Caco-2 (cell line): Measurements from ENCODE around the gene FAM168A. TPM values are rescaled to one million over a fixed set of nuclear protein-coding genes. Genes with fewer than 3 reads are reported as not detected.

ENCODE experiments used
- BruUV-seq: library from RNA; stranded (reverse); fragments of 400-500 nt; replicated peaks from 2 replicates; lab custom pipeline; 2021; lab: Mats Ljungman, UMichigan
- CTCF ChIA-PET: fragments of 300-600 bp; sonication (Branson Sonifier 250); formaldehyde crosslinking; loops from one replicate; lab custom pipeline; 2022; ENCODE audit warnings: antibody characterized with exemption; lab: Charles Lee
- POLR2A ChIA-PET: fragments of 300-600 bp; sonication (Branson Sonifier 250); formaldehyde crosslinking; loops from one replicate; lab custom pipeline; 2022; ENCODE audit warnings: antibody characterized with exemption; lab: Charles Lee
- DNase-seq, 2 experiments: peaks; one replicate each; pipeline versions ENCODE4 v3.0.0 to v3.0.0-alpha.2; 2020 to 2022
- H3K27me3 ChIP-seq: replicated peaks from 2 replicates; pipeline ENCODE4 v1.6.0; 2011; ENCODE audit warnings: low read length; ENCODE audit not compliant: control insufficient read depth, insufficient read depth
- H3K36me3 ChIP-seq: 2 replicates; pipeline ENCODE4 v1.5.1; 2011; ENCODE audit warnings: low read length; ENCODE audit not compliant: control insufficient read depth, insufficient read depth
- H3K4me1 ChIP-seq: fragments of 250-450 bp; sonication (Bioruptor Pico); 2 replicates; pipeline ENCODE4 v1.5.1; 2020; ENCODE audit warnings: mild to moderate bottlenecking
- H3K4me3 ChIP-seq: 2 replicates; pipeline ENCODE4 v1.5.1; 2011; ENCODE audit warnings: low read depth, mild to moderate bottlenecking, control low read depth, low read length
- H3K9me3 ChIP-seq: fragments of 250-450 bp; sonication (Bioruptor Pico); 2 replicates; pipeline ENCODE4 v1.5.1; 2020; ENCODE audit warnings: mild to moderate bottlenecking, moderate library complexity
- H3K27ac Mint-ChIP-seq: one replicate; pipeline ENCODE4 v1.8.0; 2022; ENCODE audit warnings: mixed read lengths; ENCODE audit not compliant: unreplicated experiment
- H3K27me3 Mint-ChIP-seq: one replicate; pipeline ENCODE4 v1.8.0; 2022; ENCODE audit warnings: mixed read lengths; ENCODE audit not compliant: insufficient read depth, unreplicated experiment
- H3K36me3 Mint-ChIP-seq: one replicate; pipeline ENCODE4 v1.8.0; 2022; ENCODE audit warnings: mild to moderate bottlenecking, mixed read lengths; ENCODE audit not compliant: insufficient read depth, unreplicated experiment
- H3K4me1 Mint-ChIP-seq: one replicate; pipeline ENCODE4 v1.8.0; 2022; ENCODE audit warnings: low read depth, mixed read lengths; ENCODE audit not compliant: unreplicated experiment
- H3K4me3 Mint-ChIP-seq: one replicate; pipeline ENCODE4 v1.8.0; 2022; ENCODE audit warnings: mild to moderate bottlenecking, moderate library complexity, mixed read lengths; ENCODE audit not compliant: unreplicated experiment
- H3K9me3 Mint-ChIP-seq: one replicate; pipeline ENCODE4 v1.8.0; 2022; ENCODE audit warnings: mixed read lengths; ENCODE audit not compliant: unreplicated experiment
- CTCF ChIP-seq, 2 experiments: fragments of 200-600 bp in 1 of 2; IDR thresholded peaks; 1 replicate in 1 of 2; 2 replicates in 1 of 2; pipeline versions ENCODE4 v1.5.1 to v1.8.0; 2011 to 2022; ENCODE audit warnings: antibody characterized with exemption in 1 of 2, control low read depth in 1 of 2, inconsistent platforms in 1 of 2, low read depth in 1 of 2, low read length in 1 of 2, mild to moderate bottlenecking in 1 of 2, moderate library complexity in 1 of 2; ENCODE audit not compliant: insufficient read depth in 1 of 2, severe bottlenecking in 1 of 2, unreplicated experiment in 1 of 2
- intact Hi-C: fragments of 100-400 bp; cut with micrococcal nuclease; formaldehyde crosslinking; loops from one replicate; pipeline ENCODE4 v1.10.0; 2022; ENCODE audit not compliant: unreplicated experiment
- total RNA-seq: library from RNA; stranded (reverse); gene quantifications from 2 replicates; pipeline ENCODE4 v1.2.3, GENCODE V29; 2022

FAM168A gene
- total RNA-seq, 1 experiment from 2014 or later = 46.0 TPM

GRCh38 chr11:73384872-73385689 is 212.8 kb downstream of the FAM168A start:
- no peak overlapping the region for H3K4me3 Mint-ChIP-seq
- no peaks in the 10 kb centered on the region for H3K27me3 Mint-ChIP-seq
- DNase-seq = no peak
- H3K36me3 Mint-ChIP-seq = peaks cover 6% of the 10 kb centered on the region
- ChIA-PET CTCF (interaction anchor here (0.5 to 2.9 kb wide), 6 partner anchors 8 to 546 kb away, joined by 3 to 12 read pairs (median 4); no protein-coding TSS in a partner anchor), POLR2A (no interaction called here)
- BruUV-seq = no TSS peak
- Histone ChIP-seq H3K4me1 (peaks cover 4% of the 10 kb centered on the region), H3K27me3 (no peaks in the 10 kb centered on the region), H3K4me3 (no peak overlapping the region), H3K9me3 (no peaks in the 10 kb centered on the region), H3K36me3 (no peaks in the 10 kb centered on the region)
- no peaks in the 10 kb centered on the region for H3K9me3 Mint-ChIP-seq
- peaks cover under 1% of the 10 kb centered on the region for H3K4me1 Mint-ChIP-seq
- no peak for TF ChIP-seq CTCF (IDR thresholded peaks at IDR 0.05; ENCODE audit: insufficient read depth in 1 of 2, low read depth in 1 of 2, low read length in 1 of 2, severe bottlenecking in 1 of 2, unreplicated experiment in 1 of 2)
- no peak overlapping the region for H3K27ac Mint-ChIP-seq
- intact Hi-C loops = no loop called here

GRCh38 chr11:73384531-73384871 is 213.4 kb downstream of the FAM168A start:
- no peak for TF ChIP-seq CTCF (IDR thresholded peaks at IDR 0.05; ENCODE audit: insufficient read depth in 1 of 2, low read depth in 1 of 2, low read length in 1 of 2, severe bottlenecking in 1 of 2, unreplicated experiment in 1 of 2)
- Histone ChIP-seq H3K9me3 (no peaks in the 10 kb centered on the region), H3K27me3 (no peaks in the 10 kb centered on the region), H3K4me3 (no peak overlapping the region), H3K36me3 (no peaks in the 10 kb centered on the region), H3K4me1 (peaks cover 4% of the 10 kb centered on the region)
- H3K9me3 Mint-ChIP-seq = no peaks in the 10 kb centered on the region
- no TSS peak for BruUV-seq
- no peak for DNase-seq
- H3K4me1 Mint-ChIP-seq = peaks cover 5% of the 10 kb centered on the region
- ChIA-PET CTCF (interaction anchor here (1.2 to 2.9 kb wide), 5 partner anchors 9 to 547 kb away, joined by 3 to 12 read pairs (median 4); no protein-coding TSS in a partner anchor), POLR2A (no interaction called here)
- H3K4me3 Mint-ChIP-seq = no peak overlapping the region
- peaks cover 6% of the 10 kb centered on the region for H3K36me3 Mint-ChIP-seq
- H3K27ac Mint-ChIP-seq = no peak overlapping the region
- intact Hi-C loops = no loop called here
- no peaks in the 10 kb centered on the region for H3K27me3 Mint-ChIP-seq

- H3K27ac Mint-ChIP-seq = no peak overlapping the region
- H3K9me3 ChIP-seq = no peaks in the 10 kb centered on the region
- H3K27me3 ChIP-seq = no peaks in the 10 kb centered on the region
- H3K36me3 Mint-ChIP-seq = peaks cover 6% of the 10 kb centered on the region
- H3K27me3 Mint-ChIP-seq = no peaks in the 10 kb centered on the region
- H3K4me3 ChIP-seq = no peak overlapping the region
- peaks cover 5% of the 10 kb centered on the region for H3K4me1 Mint-ChIP-seq
- ChIA-PET CTCF (interaction anchor here (1.1 to 2.9 kb wide), 4 partner anchors 9 to 49 kb away, joined by 3 to 12 read pairs (median 4); no protein-coding TSS in a partner anchor), POLR2A (no interaction called here)
- H3K9me3 Mint-ChIP-seq = no peaks in the 10 kb centered on the region
- peaks cover 4% of the 10 kb centered on the region for H3K4me1 ChIP-seq
- TF ChIP-seq CTCF (IDR thresholded peaks at IDR 0.05; ENCODE audit: insufficient read depth in 1 of 2, low read depth in 1 of 2, low read length in 1 of 2, severe bottlenecking in 1 of 2, unreplicated experiment in 1 of 2) = no peak
- H3K4me3 Mint-ChIP-seq = no peak overlapping the region
- intact Hi-C loops = no loop called here
- H3K36me3 ChIP-seq = no peaks in the 10 kb centered on the region
- no peak for DNase-seq
- BruUV-seq = no TSS peak
Observed at GRCh38 chr11:73384125-73384441, 213.8 kb downstream of the FAM168A start.
